IPS DF 4.7 (cell line): ENCODE data around the gene PPIE.
"Not testable (repeated sequence)": the region's sequence is repeated elsewhere in the genome, so short reads cannot be mapped to it uniquely, and the experiment has no call there.

ENCODE experiments used
- DNase-seq: peaks from one replicate; pipeline ENCODE4 v3.0.0-alpha.2; 2013; ENCODE audit warnings: low spot score; ENCODE audit errors: extremely low read depth

Gene PPIE

DNA sequence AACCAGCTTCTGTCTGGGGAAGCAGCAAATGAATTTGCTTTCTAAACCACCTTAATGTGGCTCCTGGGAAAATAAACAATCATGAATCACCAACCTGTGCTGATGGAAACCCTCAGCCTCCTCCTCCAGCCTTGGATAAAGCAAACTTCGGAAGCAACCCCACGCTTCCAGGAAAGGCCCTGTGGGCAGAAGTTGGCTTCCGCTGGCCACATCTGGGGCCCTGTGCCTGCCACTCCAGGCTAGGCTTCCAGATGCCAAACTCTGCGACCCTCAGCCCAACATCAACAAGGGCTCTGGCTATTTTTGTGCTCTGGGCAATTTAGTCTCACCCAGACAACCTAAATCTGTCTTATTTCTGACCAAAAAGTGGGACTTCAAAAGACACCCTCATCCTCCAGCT, 38.6 kb downstream of the PPIE start:
- no peak for DNase-seq

- DNase-seq: not testable (repeated sequence)
Measured at GRCh38 chr1:39777896-39778295, 39.2 kb downstream of the PPIE start.

GRCh38 chr1:39778463-39779099, 39.9 kb downstream of the PPIE start:
- DNase-seq: not testable (repeated sequence)

- no peak for DNase-seq
Measured at GRCh38 chr1:39779137-39779536, 40.5 kb downstream of the PPIE start.

- DNase-seq: no peak
Measured at GRCh38 chr1:39779821-39780220, 41.1 kb downstream of the PPIE start.

GRCh38 chr1:39781349-39781715, 42.6 kb downstream of the PPIE start:
- no peak for DNase-seq

GRCh38 chr1:39782103-39782502, 43.4 kb downstream of the PPIE start:
- DNase-seq: no peak

GRCh38 chr1:39782685-39783084, 44.0 kb downstream of the PPIE start:
- DNase-seq: not testable (repeated sequence)

GRCh38 chr1:39786303-39787107, 47.8 kb downstream of the PPIE start:
- not testable (repeated sequence) for DNase-seq

DNA sequence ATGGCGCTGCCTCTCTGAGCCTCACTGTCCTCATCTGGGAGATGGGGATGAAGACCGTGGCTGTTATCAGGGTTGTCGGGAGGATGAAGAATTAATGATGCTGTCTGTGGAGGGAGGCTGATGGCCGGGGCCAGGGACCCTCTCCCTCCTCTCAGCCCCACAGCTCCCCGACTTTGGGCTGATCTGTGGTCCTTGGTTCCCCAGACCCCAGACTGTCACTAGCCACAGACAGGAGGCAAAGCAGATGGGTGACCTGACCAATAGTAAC, 48.4 kb downstream of the PPIE start:
- DNase-seq: not testable (repeated sequence)

DNA sequence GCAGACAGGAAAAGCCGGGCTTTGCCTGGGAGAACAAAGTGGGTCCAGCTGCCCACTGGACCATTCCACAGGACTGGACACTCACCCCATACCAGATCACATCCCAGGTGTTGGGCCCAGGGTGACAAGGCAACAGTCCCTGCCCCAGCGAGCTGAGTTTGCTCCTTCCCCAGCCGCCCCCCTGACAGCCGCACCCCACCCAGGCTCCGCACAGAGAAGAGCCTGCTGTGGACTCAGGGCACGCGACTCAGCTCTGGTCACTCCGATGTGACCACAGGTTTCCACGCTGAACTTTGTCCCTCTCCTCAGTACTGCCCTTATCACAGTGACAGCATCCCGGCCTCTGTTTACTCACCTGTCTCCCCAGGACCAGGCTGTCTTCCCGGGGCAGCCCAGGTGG, 48.8 kb downstream of the PPIE start:
- no peak for DNase-seq

- DNase-seq: not testable (repeated sequence)
Measured at GRCh38 chr1:39787964-39788363, 49.3 kb downstream of the PPIE start.

DNA sequence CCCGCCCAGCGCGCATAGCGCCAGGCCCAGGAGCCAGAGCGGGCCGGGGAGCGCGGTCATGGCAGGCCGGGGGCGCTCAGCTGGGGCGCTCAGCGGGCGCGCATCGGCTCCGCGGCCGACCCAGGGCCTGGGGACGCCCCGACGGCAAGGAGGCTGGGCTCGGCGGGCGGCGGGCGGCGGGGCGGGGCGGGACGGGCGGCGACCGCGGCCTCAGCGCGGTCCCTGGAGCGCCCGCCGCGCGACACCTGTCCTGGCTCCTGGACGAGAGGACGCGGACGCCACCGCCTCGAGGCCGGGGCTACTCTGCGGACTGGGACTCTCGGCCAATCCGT, 49.7 kb downstream of the PPIE start:
- no peak for DNase-seq

GRCh38 chr1:39788758-39789570, 50.3 kb downstream of the PPIE start, which contains the start of gene BMP8B:
Gene BMP8B (minus strand): TSS chr1:39788865. CDS start chr1:39788485, 380 bp downstream.
- no peak for DNase-seq

DNA sequence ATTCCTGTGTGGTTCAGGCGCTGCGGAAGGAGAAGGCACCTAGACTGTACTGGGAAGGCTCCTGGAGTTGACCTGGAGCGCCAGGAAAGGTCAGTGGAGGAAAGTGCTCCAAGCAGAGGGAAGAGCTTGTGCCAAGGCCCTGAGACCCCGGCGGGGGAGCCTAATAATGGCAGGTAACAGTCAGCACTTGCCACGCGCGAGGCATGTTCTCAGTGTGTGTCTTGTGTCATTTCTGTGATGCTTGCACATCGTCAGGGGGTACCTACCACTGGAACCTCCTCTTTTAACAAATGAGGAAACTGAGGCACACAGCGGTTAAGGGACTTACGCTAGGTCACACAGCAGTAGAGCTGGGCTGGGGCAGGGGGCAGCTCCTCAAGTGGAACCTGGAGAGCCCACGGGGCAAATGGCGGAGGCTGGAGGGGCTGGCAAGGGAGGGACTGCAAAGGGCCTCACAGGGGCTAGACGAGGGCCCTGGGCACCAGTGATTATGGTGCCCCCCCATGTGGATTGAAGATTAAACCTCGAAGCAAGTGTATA, 51.0 kb downstream of the PPIE start:
- no peak for DNase-seq

DNA sequence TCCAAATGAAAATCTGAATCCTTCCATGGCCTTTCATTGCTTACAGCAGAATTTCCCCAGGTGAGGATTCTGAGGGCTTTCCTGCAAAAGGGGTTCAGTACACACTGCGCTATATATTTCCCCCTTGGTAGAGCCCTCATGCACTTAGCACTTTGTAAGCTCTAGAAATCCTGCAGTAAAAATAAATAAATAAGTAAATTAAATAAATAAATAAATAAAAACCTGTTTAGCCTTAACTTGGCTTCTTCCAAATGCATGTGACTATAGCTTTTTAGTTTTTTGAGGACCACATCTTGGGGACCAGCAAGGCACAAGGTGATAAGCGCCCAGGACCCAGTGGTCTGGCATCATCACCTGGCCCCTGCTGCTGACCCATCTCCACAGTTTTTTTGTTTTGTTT, 53.2 kb downstream of the PPIE start:
- DNase-seq: no peak

DNA sequence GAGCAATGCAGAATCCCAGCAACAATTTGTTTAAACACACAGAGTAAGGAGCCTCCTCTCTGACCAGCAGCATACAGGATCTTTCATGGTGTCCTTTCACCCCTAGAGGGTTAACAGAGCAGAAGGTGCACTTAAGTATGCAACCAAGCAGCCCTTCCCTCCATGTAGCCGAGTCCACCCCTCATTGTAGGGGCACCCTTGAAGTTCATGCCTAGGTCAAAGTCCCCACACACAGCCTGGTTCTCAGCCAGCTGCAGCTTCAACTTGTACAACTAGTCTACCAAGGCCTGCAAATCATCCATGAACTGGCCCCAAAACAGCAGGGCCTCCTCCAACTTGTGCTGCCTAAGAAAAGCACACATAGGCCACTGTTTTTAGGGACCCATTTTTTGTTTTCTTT, 57.0 kb downstream of the PPIE start:
- no peak for DNase-seq

DNA sequence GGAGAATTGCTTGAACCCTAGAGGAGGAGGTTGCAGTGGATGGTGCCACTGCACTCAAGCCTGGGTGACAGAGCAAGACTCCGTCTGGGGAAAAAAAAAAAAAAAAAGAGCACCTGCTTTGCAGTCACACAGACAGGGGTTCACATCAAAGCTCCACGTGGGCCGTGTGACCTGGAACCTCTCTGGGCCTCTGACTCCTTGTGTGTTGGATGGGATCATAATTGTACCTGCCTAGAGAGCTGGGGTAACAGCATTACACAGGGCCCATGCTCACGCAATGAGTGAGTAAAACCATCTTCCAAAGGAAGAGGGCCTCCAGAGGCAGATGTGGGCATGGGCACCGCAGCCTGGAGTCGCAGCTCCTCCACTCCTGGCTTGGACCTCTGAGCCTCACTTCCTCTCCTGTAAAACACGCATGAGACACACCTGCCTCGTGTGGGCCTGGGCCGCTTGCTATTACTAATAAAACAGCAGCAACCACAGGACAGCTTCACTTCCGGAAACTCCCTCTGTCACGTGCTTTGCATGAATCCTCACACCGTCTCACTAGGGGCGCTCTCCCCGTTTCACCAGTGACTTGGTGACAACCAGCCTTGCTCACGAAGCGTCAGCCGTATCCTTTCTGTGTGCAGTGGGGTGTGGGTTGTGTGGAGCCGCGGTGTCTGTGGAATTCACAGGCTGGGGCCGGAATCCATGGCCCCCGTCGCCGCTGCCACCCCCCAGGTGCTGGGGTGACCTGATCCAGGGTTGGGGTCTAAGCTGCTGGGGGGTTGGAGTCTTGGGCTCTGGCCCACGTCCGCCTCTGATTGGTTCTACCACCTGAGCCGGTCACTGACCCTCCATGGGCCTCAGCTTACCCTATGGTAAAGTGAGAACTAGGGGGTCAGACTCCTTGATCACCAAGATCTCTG, 60.4 kb downstream of the PPIE start:
- not testable (repeated sequence) for DNase-seq

GRCh38 chr1:39799770-39800470, 61.2 kb downstream of the PPIE start:
- no peak for DNase-seq

GRCh38 chr1:39800471-39800835, 61.8 kb downstream of the PPIE start:
- DNase-seq: no peak
